AG04450 (cell line): ENCODE data around the gene SRRM1. TPM values are rescaled to one million over a fixed set of nuclear protein-coding genes. Genes with fewer than 3 reads are reported as not detected.

Source experiments
- CTCF ChIA-PET: fragments of 300-600, 350-600 bp; formaldehyde crosslinking; extraction: SDS; loops from one replicate; lab custom pipeline; 2022; ENCODE audit warnings: antibody characterized with exemption, inconsistent platforms; lab: Charles Lee
- POLR2A ChIA-PET: fragments of 350-600 bp; formaldehyde crosslinking; extraction: SDS; loops from one replicate; lab custom pipeline; 2021; ENCODE audit warnings: antibody characterized with exemption, inconsistent platforms; lab: Yijun Ruan, JAX
- DNase-seq: peaks from one replicate; pipeline ENCODE4 v3.0.0-alpha.2; 2011; ENCODE audit warnings: low read depth, low spot score
- H3K27ac ChIP-seq: one replicate; pipeline ENCODE4 v1.5.1; 2012; ENCODE audit warnings: low read depth, low read length, control low read depth
- H3K27me3 ChIP-seq: one replicate; pipeline ENCODE4 v1.6.0; 2012; ENCODE audit warnings: low read length; ENCODE audit not compliant: control insufficient read depth, insufficient read depth
- H3K4me3 ChIP-seq: 2 replicates; pipeline ENCODE4 v1.5.1; 2011; ENCODE audit warnings: mild to moderate bottlenecking, low read depth, low read length, control low read depth
- H3K9me3 ChIP-seq: 2 replicates; pipeline ENCODE4 v1.5.1; 2012; ENCODE audit warnings: low read length; ENCODE audit not compliant: control insufficient read depth, insufficient read depth
- polyA plus RNA-seq: library from polyadenylated mRNA; depleted of rRNA; stranded (reverse); fragments of >200 nt; gene quantifications from 2 replicates; pipeline ENCODE4 v1.2.3, GENCODE V29; 2011
- TF ChIP-seq, protein P1 (sequence below): IDR thresholded peaks from 2 replicates; pipeline ENCODE4 v1.5.1; 2011; ENCODE audit warnings: low read depth, low read length, control low read depth, inconsistent platforms

Gene SRRM1
- polyA plus RNA-seq, 1 experiment, result 61.2 TPM

DNA sequence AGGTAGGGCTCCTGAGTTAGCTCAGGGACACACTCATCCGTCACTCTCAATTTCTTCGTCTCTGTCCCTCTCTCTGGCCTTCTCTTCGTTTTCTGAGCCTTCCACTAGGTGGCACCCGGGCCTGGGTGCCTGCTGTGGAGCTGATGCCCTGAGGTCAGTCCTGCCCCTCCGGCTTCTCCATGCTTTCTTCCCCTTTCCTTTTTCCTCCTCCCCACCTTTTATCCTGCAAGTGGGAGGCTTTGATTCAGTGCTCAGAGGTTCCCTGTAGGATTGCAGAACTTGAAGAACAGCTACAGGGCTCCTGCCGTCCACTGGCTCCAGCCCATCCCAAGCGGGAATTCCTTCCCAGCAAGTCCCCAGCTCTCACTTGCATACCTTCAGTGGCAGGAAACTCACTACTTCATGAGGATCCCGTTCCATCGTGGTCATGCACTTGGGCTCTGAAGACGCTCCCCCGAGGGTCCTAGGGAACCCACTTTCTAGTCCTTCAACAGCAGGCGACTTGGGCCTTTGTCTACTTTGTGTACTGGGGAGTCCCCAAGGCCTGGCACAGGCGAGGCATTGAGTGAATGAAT is 45.6 kb downstream of the SRRM1 start:
- TF ChIP-seq, protein P1, sequence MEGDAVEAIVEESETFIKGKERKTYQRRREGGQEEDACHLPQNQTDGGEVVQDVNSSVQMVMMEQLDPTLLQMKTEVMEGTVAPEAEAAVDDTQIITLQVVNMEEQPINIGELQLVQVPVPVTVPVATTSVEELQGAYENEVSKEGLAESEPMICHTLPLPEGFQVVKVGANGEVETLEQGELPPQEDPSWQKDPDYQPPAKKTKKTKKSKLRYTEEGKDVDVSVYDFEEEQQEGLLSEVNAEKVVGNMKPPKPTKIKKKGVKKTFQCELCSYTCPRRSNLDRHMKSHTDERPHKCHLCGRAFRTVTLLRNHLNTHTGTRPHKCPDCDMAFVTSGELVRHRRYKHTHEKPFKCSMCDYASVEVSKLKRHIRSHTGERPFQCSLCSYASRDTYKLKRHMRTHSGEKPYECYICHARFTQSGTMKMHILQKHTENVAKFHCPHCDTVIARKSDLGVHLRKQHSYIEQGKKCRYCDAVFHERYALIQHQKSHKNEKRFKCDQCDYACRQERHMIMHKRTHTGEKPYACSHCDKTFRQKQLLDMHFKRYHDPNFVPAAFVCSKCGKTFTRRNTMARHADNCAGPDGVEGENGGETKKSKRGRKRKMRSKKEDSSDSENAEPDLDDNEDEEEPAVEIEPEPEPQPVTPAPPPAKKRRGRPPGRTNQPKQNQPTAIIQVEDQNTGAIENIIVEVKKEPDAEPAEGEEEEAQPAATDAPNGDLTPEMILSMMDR, result peak; percentile 95
- H3K9me3 ChIP-seq, result no peaks in the 10 kb centered on the region
- no peak overlapping the region for H3K4me3 ChIP-seq
- no peak overlapping the region for H3K27ac ChIP-seq
- peak; percentile 38 for DNase-seq
- CTCF ChIA-PET, result interaction anchor here (0.6 to 9.6 kb wide), 62 partner anchors 8 to 489 kb away, joined by 3 to 223 read pairs (median 4); partner anchors contain the start of gene CLIC4
- H3K27me3 ChIP-seq, result no peaks in the 10 kb centered on the region
- POLR2A ChIA-PET, result interaction anchor here (0.7 to 2.1 kb wide), 4 partner anchors 16 to 142 kb away, joined by 3 to 27 read pairs (median 5); partner anchors contain the start of gene CLIC4

DNA sequence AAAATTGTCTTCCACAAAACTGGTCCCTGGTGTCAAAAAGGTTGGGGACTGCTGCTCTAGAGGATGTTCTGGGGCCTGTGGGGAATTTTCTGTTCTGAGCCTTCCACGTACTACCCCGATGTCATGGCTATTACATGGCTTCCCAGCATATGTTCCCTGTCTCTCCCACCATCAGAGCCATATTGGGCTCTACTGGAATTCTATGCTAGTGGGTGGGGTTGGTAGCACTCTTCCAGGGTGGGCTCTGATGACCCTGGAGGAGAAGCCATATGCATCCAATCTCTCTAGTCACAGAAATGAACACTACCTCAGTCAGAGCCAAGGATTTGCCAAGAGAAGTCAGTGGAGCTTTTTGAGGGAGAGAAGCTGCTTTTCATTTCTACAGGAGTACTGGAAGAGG is 47.9 kb downstream of the SRRM1 start:
- Histone ChIP-seq H3K9me3 (no peaks in the 10 kb centered on the region), H3K27ac (no peak overlapping the region), H3K4me3 (no peak overlapping the region), H3K27me3 (no peaks in the 10 kb centered on the region)
- DNase-seq, result no peak
- TF ChIP-seq, protein P1, result no peak
- ChIA-PET POLR2A (no interaction called here), CTCF (interaction anchor here (0.8 to 9.6 kb wide), 2 partner anchors 136 to 144 kb away, joined by 3 to 223 read pairs; no protein-coding TSS in a partner anchor)

DNA sequence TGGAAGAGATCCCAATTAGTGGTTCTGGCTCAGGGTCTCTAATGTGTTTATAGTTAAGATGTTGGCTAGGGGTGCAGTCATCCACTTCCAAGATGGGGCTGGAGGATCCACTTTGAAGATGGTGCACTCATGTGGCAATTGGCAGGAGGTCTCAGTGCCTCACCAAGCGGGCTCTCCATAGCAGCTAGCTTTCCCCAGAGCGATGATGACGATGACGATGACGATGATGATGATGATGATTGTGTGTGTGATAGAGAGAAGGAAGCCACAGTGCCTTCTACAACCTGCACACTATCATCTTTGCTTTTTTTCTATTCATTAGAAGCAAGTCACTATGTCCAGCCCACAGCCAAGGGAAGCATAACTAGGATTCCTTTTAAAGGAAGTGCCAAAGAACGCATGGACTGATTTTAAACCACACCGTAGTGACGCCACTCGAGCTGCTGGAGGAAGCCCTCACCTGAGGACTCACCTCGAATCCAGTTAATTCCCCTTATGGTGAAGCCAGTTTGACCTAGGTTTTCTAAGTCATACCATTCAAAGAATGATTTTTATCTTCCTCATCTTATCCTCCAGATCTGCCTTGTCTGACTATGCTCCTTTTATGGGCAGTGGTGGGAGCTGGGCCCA is 49.4 kb downstream of the SRRM1 start:
- Histone ChIP-seq H3K27ac (no peak overlapping the region), H3K27me3 (no peaks in the 10 kb centered on the region), H3K9me3 (no peaks in the 10 kb centered on the region), H3K4me3 (no peak overlapping the region)
- ChIA-PET POLR2A (no interaction called here), CTCF (interaction anchor here (0.9 to 9.6 kb wide), 3 partner anchors 135 to 155 kb away, joined by 3 to 223 read pairs (median 4); no protein-coding TSS in a partner anchor)
- TF ChIP-seq, protein P1, result no peak
- no peak for DNase-seq

DNA sequence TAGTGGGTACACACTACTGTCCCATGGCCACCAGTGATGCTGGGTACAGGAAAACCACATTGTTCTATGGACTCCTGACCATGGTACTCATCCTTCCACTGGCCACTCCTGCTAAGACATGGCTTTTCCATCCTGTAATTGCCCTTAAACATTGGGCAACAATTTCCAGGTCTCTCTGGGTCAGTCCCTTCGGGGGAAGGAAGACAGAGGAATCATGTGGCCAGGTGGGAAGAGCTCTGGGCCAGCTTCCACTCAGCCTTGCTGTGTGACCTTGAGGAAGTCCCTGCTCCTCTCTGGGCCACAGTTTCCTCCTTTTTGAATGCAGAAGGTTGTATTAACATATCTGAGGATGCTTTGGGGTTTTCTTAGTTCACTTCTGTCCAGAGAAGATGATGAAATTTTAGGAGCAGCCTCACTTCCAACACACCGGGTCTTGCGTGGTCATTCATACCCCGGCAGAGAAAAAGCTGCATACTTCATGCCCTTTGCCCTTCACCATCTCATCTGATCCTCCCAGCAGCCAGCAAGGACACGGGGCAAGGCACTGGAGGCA is 50.8 kb downstream of the SRRM1 start:
- Histone ChIP-seq H3K9me3 (no peaks in the 10 kb centered on the region), H3K4me3 (no peak overlapping the region), H3K27me3 (no peaks in the 10 kb centered on the region), H3K27ac (peak overlapping the region; percentile 49)
- no peak for DNase-seq
- POLR2A ChIA-PET, result interaction anchor here (1.1 to 1.7 kb wide), 3 partner anchors 10 to 51 kb away, joined by 3 to 10 read pairs (median 4); partner anchors contain the start of gene CLIC4
- CTCF ChIA-PET, result interaction anchor here (1.2 to 9.6 kb wide), 2 partner anchors 134 to 142 kb away, joined by 5 to 223 read pairs; no protein-coding TSS in a partner anchor
- TF ChIP-seq, protein P1, result no peak
